OCI-M2 (cell line): ENCODE data around the gene ARMC7.
"Not testable (repeated sequence)": the region's sequence is repeated elsewhere in the genome, so short reads cannot be mapped to it uniquely, and the experiment has no call there.

Experiments
- DNase-seq: peaks from one replicate; lab custom pipeline; 2025; ENCODE audit not compliant: unreplicated experiment; lab: John Stamatoyannopoulos, UW

Gene ARMC7

DNA sequence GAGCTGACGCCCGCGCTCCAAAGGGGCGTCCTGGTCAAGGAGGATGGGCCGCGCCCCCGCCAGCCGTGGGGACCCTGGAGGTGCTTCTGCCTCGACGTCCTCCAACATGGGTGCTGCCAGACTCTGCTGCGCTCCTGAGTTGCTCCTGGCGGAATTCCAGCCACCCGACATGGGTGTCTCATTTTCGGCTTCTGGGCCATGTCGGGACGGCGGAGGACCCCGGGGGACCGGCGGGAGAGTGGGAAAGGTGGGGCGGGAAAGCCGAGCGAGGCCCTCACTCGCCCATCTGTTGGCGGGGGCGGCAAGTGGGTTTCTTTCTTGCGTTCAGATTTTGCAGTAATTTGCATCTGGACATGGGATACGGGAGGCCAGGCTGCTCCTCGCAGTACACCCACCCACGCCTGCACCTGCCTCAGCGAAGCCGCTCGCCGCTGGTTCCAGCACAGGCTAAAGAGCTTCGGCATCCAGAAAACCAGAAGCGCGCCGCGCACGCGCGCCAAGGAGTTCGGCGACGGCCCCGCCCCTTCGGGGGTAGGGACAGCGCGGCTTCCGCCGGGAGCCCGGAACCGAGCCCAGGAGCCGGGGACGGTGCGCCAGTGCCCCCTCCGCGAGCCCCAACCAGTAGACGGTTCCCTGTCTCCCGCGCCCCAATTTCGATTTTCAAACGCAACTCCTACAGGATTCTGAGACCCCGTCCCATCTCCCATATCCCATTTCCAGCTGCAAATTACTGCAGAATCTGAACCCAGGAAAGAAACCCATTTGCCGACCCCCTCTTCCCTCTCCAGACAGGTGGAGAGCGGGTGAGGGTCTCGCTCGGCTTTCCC, at the start of gene ARMC7:
Gene ARMC7 (plus strand): TSS at position 563 of the 827 bp plus-strand sequence. CDS start 320 bp downstream, outside the sequence.
- DNase-seq = no peak

DNA sequence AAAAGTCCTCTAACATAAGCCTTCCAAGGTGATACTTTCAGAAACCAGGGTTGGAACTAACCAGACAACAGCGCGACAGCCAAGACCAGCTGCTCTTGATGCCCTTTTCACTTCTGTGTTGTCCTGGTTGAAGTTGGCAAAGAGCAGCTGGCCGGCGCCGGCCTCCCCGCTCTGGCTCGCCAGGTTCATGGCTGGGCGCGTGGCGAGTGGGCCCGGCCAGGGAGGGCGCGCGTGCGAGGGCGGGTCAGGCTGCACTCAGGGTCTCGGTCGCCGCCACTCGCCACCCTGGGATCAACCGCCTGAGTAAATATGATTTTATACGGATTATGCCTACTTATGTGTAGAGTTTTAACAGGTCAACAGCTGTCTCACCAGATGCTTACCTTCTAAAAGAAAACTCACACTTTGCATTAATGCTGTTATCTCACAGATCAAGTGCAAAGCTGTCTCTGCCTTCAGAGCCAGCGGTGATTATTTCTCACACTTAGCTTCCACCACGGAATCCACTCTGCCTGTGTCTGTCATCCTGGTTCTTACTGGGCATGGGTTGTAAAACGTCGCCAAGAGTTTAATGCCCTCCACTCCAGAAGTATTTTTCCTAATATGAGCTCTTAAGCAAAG, 49.2 kb upstream of the ARMC7 start:
- no peak for DNase-seq

DNA sequence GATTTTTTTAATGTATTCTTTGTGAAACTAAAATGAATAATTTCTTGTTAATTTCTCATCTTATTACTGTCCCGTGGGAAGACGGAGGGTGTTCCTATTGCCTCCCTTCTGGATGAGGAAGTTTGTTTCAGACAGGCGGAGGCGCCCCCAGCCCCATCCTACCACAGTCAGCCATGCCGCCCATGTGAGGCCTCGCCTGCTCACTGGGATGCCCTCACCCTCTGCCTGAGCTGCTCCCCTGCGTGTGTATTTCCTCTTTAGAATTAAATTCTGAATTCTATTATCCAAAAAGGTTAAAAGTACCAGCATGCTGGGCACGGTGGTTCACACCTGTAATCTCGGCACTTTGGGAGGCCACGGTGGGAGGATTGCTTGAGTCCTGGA, 48.7 kb upstream of the ARMC7 start:
- no peak for DNase-seq

DNA sequence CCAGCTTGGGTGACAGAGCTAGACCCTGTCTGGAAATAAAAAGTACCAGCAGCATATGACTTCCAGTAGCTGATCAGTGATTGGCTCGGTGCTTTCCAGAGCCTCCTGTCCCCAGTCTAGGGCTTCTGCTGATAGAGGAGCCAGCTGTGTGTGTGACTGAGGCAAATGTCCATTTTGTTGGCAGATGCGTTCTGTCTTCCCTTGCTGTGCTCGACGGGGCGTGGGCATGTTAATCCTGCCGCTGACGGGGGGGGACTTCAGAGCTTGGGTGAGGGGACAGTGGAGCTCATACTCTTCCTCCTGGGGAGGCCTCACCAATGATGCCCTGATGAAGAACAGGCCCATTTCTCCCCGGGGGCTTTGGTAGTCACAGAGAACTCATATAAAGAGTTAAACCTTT, 48.2 kb upstream of the ARMC7 start:
- no peak for DNase-seq

DNA sequence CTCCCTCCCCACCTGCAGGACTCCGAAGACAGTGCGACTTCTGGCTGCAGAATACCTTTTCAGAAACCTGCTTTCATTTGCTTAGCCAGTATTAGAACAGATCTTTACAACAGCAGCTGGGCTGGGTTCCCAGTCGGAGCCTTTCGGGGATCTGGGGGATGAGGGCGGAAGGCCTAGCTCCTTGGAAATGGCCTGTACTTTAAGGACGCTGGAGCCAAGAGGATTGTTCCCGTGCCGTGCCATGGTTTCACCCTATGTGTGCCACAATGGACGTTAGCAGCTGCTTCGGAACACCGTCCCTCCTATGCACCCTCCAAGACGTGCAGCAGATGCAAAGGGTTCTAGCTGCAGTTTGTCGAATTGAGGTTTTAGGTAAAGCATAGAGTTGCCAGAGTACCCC, 46.6 kb upstream of the ARMC7 start:
- no peak for DNase-seq

DNA sequence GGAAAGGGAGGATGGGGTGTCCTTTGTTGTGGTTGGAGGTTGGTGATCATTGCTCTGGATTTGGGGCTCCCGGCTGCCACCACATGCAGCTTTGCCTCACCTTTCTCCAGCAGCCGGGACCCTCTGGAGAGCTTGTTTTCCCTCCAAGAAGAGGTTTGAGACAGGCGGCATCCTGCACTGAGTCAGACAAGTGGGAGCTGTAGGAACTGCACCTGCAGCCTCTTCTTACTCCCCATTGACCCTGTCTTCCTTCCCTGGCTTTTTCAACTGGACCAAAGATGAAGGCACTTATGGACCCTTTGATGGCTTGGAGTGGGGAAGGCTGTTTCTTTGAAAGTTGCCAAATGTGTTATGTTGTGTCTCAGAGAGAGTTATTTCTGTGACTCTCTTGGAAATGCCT, 46.1 kb upstream of the ARMC7 start:
- DNase-seq = no peak

DNA sequence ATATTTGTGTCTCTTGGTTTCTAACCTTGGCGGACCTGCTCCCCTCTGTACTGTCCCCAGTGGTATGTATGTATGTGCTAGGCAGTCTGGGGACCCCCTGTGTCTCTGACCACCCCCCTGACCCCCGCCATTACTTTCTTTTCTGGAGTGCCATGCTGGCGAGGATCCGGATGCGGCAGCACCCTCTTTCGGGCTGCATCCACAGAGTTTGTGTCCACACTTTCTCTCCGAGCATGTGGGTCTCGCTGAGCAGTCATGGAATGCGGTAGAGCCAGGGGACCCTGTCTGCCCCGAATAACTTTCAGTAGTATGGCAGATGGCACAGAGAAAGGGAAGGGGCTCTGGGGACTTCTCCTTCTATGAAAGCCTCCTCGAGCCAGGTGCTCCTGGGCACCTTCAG, 45.7 kb upstream of the ARMC7 start:
- DNase-seq = no peak

DNA sequence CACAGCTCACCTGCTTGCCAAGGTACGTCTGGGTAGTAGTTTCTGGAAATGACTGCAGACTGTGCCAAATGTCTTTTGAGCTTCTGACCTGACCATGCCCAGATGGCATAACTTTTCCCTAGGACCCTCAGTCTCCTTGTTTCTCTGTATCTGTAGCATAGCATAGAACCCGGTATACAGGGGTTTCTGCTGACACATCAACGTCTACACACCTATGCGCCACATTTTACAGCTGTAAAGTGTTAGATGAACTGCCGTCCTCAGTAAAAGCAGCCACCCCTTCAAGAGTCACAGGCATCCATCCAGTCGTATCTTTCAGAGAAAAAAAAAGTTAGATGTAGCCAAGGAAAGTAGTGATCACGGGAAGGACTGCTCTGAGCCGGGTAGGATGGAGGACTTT, 45.3 kb upstream of the ARMC7 start:
- DNase-seq = no peak

DNA sequence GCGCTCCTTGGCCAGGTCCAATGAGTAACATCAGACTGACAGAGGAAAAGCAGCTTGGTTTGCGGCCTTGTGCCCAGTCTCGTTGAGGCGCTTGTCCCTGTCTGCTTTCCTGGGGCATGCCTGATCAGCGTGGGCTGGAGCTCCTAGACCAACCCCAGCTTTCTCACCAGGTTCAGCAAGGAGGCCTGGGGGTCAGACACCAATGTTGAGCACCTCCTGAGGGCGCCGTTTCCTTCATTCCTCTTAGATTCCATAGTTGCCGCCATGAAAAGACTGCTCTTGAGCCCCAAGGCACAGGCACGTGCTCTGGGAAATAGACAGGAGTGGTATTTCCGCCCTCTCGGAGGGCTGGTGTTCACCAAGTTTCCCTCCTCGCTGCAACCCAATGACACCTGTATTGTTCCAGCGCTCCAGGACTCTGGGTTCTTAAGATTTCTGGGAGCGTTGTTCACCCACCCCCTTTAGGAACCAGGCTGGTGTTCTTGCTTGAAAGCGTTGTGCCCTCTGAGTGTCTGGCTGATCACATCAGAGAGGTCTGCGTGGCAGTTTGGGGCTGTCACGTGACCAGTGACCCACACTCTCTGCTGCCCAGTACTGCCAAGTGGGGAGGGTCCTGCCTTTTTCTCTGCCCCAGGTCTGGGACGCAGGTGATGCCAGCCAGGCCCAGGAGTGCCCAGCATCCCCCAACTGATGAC, 44.8 kb upstream of the ARMC7 start:
- DNase-seq = no peak

DNA sequence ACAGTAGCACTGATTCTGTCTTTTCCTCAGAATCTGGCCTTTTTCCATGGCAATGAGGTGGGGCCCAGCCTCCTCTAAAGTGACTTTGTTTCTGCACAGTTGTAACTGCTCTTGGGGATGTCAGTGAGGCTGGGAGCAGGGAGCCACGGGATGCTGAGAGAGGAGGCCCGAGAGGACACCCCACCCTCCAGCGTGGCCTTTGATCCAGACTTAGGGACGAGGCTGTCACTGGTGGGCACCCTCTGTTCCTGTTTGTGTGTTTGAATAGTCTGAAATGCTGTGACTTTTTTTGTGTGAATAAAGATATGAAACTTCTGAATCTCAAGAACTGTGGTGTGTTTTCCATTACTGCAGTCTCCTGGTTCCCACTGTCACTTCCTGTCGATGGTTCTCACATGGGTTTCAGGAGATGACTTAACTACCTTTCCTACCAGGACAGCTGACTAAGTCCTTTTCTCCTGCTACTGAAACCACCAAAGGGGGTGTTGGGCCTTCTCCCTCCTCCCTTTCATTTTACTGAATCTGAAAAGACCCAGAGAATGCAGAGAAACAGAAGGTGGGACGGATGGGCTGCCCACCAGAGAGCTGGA, 44.1 kb upstream of the ARMC7 start:
- no peak for DNase-seq

DNA sequence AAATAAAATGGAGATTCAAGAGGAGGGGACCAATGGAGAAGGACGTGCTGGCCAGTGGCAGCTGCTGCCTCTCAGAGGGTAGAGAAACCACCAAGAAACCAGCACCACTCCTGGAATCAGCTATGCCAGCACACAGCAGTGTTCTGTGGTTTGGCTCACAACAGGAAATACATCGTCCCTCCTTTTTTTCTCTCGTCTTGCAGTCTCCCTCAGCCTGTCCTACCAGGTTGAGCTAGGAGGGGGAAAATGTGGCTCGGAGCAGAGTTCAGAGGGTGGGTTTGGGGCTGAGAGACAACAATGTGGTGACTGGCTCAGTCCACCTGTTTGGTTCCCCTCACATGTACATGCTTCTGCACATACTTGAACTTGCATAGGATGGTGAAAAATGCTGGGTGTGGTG, 41.9 kb upstream of the ARMC7 start:
- DNase-seq = no peak

DNA sequence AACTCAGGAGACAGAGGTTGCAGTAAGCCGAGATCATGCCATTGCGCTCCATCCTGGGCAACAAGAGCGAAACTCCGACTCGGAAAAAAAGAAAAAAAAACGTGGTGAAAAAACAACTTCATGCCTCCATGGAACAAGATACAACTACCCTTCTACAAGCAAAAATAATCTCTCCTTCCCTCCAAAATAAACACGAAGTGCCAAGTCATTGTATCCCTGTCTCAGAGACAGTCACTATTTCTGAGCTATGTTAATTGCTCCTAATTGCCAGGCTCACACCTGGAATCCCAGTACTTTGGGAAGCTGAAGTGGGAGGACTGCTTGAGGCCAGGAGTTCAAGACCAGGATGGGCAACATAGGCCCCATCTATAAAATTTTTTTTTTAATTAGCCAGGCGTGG, 41.0 kb upstream of the ARMC7 start:
- no peak for DNase-seq

DNA sequence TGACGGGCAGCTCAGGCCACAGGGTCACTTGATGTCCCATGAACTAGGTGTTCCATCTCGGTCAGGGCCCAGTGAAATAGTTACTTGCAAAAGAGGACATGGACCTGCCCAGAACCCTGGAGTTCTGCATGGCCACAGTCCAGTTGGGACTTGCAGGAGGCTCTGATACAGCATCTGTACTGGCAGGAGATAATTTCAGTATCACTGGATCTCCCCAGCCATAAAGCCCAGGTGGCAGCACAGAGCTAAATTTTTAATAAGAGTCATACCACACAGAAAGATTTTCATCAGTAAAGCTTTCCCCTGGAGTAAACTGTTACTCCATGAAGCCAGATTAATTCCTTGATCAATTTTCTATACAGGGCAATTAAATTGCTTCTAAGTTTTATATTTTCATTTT, 40.0 kb upstream of the ARMC7 start:
- DNase-seq = no peak

DNA sequence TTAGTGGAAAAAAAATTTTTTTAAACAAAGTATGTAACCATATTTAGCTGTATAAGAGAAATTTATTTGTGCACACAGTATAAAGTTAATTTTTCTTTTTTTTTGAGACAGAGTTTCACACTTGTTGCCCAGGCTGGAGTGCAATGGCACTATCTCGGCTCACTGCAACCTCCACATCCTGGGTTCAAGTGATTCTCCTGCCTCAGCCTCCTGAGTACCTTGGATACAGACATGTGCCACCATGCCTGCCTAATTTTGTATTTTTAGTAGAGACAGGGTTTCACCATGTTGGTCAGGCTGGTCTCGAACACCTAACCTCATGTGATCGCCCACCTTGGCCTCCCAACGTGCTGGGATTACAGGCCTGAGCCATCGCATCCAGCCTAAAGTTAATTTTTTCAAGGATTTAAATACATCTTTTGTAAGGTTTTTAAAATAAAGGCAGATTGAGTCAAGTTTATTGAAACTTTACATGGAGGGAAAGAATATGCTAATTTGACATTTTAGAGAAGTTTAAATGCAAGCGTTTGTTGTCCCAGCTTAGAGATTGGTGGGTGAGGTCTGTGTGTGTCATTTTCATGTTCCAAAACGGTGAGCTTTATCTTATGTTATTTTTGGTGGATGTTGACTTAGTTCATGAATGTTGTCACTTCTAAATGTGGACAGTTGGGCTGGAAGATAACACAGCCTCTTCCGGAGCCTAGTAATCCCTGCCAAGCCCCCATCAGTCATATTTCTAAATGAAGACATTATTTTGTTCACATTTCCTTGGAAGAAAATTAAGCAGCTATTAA, 38.1 kb upstream of the ARMC7 start:
- DNase-seq = not testable (repeated sequence)

DNA sequence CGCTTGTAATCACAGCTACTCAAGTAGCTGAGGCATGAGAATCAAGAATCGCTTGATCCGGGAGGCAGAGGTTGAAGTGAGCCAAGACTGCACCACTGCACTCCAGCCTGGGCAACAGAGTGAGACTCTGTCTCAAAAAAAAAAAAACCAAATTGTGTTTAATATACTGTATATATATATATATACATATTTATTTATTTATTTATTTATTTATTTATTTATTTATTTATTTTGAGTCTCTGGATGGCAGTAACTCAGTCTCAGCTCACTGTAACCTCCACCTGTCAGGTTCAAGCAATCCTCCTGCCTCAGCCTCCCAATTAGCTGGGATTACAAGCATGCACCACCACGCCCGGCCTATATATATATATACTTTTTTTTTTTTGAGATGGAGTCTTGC, 36.9 kb upstream of the ARMC7 start:
- DNase-seq = not testable (repeated sequence)

DNA sequence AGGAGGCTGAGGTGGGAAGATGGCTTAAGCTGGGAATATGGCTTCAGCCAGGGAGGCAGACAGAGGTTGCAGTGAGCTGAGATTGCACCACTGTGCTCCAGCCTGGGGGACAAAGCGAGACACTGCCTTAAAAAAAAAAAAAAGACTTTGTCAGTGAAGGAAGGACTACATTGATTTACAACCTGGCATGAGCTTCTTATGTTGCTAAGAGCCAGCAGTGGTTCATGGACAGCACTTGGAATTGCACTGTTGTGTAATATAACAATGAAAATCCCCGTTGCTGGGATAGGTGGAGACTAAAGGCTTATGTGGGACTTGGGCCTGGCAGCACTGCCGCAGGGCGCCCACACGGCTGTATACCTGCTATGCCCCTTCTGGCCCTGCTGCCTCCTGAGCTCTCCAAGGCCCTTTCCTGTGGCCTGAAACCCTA, 36.1 kb upstream of the ARMC7 start:
- no peak for DNase-seq

DNA sequence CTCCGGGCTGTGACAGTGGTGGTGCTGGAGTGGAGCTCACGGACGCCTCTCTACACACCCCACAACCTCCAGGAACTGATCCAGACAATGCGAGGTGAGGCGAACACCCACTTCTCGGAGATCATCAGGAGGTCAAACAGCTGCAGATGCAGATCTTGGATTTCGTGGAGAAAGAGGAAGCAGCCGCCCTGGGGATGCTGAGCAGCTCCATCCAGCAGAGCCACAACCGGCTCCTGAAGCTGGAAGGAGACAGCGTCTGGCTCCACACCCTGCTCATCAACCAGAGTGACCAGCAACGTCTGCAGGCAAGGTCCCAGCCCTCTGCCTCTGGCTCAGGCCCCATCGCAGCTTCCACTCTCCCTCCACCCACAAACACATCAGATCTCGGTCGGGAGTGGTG, 35.2 kb upstream of the ARMC7 start:
- no peak for DNase-seq

DNA sequence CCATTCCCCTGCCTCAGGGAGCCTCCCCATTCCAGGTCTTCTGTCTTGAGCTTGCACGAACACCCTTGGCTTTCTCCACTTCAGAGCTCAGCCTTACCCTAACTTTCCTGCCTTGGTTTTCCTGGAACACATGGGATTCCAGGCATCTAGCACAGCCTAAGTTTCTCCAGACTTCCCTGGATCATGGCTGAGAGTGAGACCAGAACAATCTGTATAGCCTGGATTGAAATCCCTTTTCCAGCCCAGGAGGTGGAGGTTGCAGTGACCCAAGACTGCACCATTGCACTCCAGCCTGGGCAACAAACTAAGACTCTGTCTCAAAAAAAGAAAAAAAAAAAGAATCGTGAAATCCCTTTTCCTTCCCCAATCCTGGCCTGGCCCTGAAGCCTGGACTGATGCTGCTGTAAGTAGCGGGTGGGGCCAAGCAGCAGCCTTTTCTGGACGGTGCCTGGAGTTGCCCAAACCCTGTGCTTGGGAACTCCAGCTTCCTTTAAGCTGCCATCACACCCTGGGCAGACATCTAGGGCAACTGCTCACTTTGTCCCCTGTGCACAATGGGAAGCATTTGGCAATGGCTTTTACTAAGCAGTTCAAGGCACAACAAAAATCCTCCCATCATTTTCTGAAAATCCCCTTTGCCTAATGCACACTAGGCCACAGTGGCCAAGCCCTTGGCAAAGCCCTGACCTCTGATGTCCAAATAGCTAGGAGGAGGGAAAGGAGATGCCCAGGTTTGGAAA, 34.0 kb upstream of the ARMC7 start:
- no peak for DNase-seq

DNA sequence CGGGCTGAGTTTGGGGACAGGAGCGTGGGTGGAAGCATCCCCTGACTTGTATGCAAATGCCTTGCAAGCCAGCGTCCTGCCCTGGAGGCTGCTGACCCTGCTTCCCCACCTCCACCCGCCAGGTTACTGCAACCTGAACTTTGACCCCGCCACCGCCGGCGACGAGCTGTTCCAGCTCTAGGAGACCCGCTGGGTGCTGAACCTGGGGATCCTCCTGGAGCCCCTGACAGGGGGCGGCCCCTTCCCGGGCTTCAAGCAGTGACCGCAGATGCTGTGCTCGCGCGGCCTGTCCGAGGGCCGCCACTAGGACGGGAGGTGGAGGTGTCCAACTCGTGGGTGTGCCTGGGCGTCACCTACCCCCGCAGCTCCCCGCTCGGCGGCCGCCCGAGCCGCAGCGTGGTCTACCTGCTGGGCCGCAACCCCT, 32.7 kb upstream of the ARMC7 start:
- no peak for DNase-seq
